Keratinocyte (primary cell): ENCODE results near the gene DYNC2I2.

Source experiments
- CTCF ChIP-seq, 3 experiments: IDR thresholded peaks in 1 of 3; conservative IDR thresholded peaks in 1 of 3; optimal IDR thresholded peaks in 1 of 3; 2 replicates in 2 of 3; 3 replicates in 1 of 3; pipeline versions ENCODE3 to v1.5.1; 2011; ENCODE audit warnings: low read length in 3 of 3, mild to moderate bottlenecking in 3 of 3, moderate library complexity in 2 of 3, control low read depth in 1 of 3, inconsistent platforms in 1 of 3; ENCODE audit not compliant: insufficient read depth in 2 of 3; ENCODE audit errors: extremely low read depth in 1 of 3
- EZH2 ChIP-seq: IDR thresholded peaks from one replicate; pipeline ENCODE4 v1.6.1; 2012; ENCODE audit warnings: inconsistent platforms, mild to moderate bottlenecking, low read length, moderate library complexity

- TF ChIP-seq CTCF (optimal IDR thresholded peaks at IDR 0.05 in 1 of 3, IDR thresholded peaks at IDR 0.05 in 1 of 3, conservative IDR thresholded peaks at IDR 0.05 in 1 of 3; ENCODE audit: extremely low read depth in 1 of 3, insufficient read depth in 2 of 3, low read length in 3 of 3) (no peak), EZH2 (no peak)
Measured at GRCh38 chr9:128614728-128615127, 41.9 kb downstream of the DYNC2I2 start.
